H1 (cell line): ENCODE results near the gene TBC1D22A. TPM values are rescaled to one million over a fixed set of nuclear protein-coding genes. Genes with fewer than 3 reads are reported as not detected.

Experiments
- CTCF ChIA-PET: fragments of 300-600 bp; sonication (Branson Sonifier 250); formaldehyde crosslinking; loops from one replicate; lab custom pipeline; 2021; ENCODE audit not compliant: partially characterized antibody; lab: Charles Lee
- POLR2A ChIA-PET: fragments of 300-600 bp; sonication (Branson Sonifier 250); formaldehyde crosslinking; loops from one replicate; lab custom pipeline; 2021; ENCODE audit warnings: inconsistent platforms; ENCODE audit not compliant: partially characterized antibody; lab: Charles Lee
- DNase-seq, 2 experiments: peaks; one replicate each; pipeline versions ENCODE4 v3.0.0 to v3.0.0-alpha.2; 2010 to 2022; ENCODE audit warnings: low spot score in 2 of 2, low read depth in 1 of 2, mixed read lengths in 1 of 2
- FAIRE-seq: peaks from 2 replicates; lab custom pipeline; 2011; peaks lifted over from hg19 to GRCh38; lab: Jason Lieb, UNC
- H2AFZ ChIP-seq: 2 replicates; pipeline ENCODE4 v1.8.1; 2012; ENCODE audit warnings: low read length, inconsistent platforms
- H2AK5ac ChIP-seq: 2 replicates; pipeline ENCODE4 v1.6.1; 2013; ENCODE audit warnings: low read depth, low read length
- H2BK120ac ChIP-seq: replicated peaks from 2 replicates; pipeline ENCODE3; 2013; ENCODE audit warnings: low read depth, low read length, inconsistent platforms
- H2BK12ac ChIP-seq: 2 replicates; pipeline ENCODE4 v1.6.1; 2013; ENCODE audit warnings: low read depth, low read length
- H2BK15ac ChIP-seq: 2 replicates; pipeline ENCODE4 v1.6.1; 2013; ENCODE audit warnings: low read length
- H2BK20ac ChIP-seq: 2 replicates; pipeline ENCODE4 v1.6.1; 2013; ENCODE audit warnings: low read length
- H2BK5ac ChIP-seq: 2 replicates; pipeline ENCODE4 v1.6.1; 2013; ENCODE audit warnings: low read depth, low read length
- H3K14ac ChIP-seq: 2 replicates; pipeline ENCODE4 v1.6.1; 2013; ENCODE audit warnings: inconsistent platforms; ENCODE audit not compliant: insufficient read length
- H3K18ac ChIP-seq: 2 replicates; pipeline ENCODE4 v1.6.1; 2013; ENCODE audit warnings: low read length; ENCODE audit errors: extremely low read depth
- H3K23ac ChIP-seq: 2 replicates; pipeline ENCODE4 v1.6.1; 2013; ENCODE audit warnings: inconsistent platforms; ENCODE audit not compliant: insufficient read length
- H3K23me2 ChIP-seq: 2 replicates; pipeline ENCODE4 v1.6.1; 2013; ENCODE audit warnings: low read depth, low read length
- H3K27ac ChIP-seq: 2 replicates; pipeline ENCODE4 v1.6.1; 2011; ENCODE audit warnings: low read depth, low read length, inconsistent platforms
- H3K27me3 ChIP-seq, 4 experiments: replicated peaks in 1 of 4; 1 replicate in 1 of 4; 2 replicates in 3 of 4; pipeline versions ENCODE4 v1.6.1 to v1.8.1; 2011 to 2013; ENCODE audit warnings: low read length in 3 of 4, mild to moderate bottlenecking in 3 of 4, inconsistent platforms in 2 of 4, mixed read lengths in 2 of 4, moderate library complexity in 1 of 4; ENCODE audit not compliant: control insufficient read depth in 3 of 4, insufficient read depth in 3 of 4; ENCODE audit errors: extremely low read depth in 1 of 4
- H3K36me3 ChIP-seq, 4 experiments: 2 replicates each; pipeline versions ENCODE4 v1.6.1 to v1.8.1; 2011 to 2013; ENCODE audit warnings: mild to moderate bottlenecking in 4 of 4, low read length in 3 of 4, moderate library complexity in 2 of 4, control low read depth in 1 of 4, inconsistent platforms in 1 of 4; ENCODE audit not compliant: insufficient read depth in 4 of 4, control insufficient read depth in 2 of 4
- H3K4ac ChIP-seq: replicated peaks from 2 replicates; pipeline ENCODE3; 2013; ENCODE audit warnings: low read length, low read depth, mixed read lengths, inconsistent platforms; ENCODE audit not compliant: insufficient read length
- H3K4me1 ChIP-seq, 4 experiments: replicated peaks in 1 of 4; 1 replicate in 1 of 4; 2 replicates in 3 of 4; pipeline versions ENCODE4 v1.6.1 to v1.8.1; 2011 to 2013; ENCODE audit warnings: low read length in 3 of 4, inconsistent platforms in 2 of 4, mixed read lengths in 1 of 4; ENCODE audit not compliant: insufficient read depth in 4 of 4, control insufficient read depth in 3 of 4
- H3K4me2 ChIP-seq, 2 experiments: 2 replicates each; pipeline versions ENCODE4 v1.6.1 to v1.8.1; 2011 to 2013; ENCODE audit warnings: low read depth in 2 of 2, low read length in 2 of 2, control low read depth in 1 of 2, inconsistent platforms in 1 of 2, mild to moderate bottlenecking in 1 of 2; ENCODE audit not compliant: insufficient read depth in 1 of 2
- H3K4me3 ChIP-seq, 4 experiments: fragments of 200-600, 300-600 bp in 1 of 4; sonication (generic), shearing (Covaris generic), sonication (Bioruptor Twin) in 1 of 4; 2 replicates each; pipeline versions ENCODE4 v1.5.1 to v1.8.1; 2011 to 2016; ENCODE audit warnings: low read length in 4 of 4, low read depth in 3 of 4, control low read depth in 2 of 4, inconsistent platforms in 2 of 4, mild to moderate bottlenecking in 2 of 4, mixed read lengths in 1 of 4, moderate library complexity in 1 of 4; ENCODE audit not compliant: insufficient read depth in 2 of 4; ENCODE audit errors: extremely low read depth in 1 of 4
- H3K56ac ChIP-seq: replicated peaks from 2 replicates; pipeline ENCODE3; 2013; ENCODE audit warnings: low read depth, mild to moderate bottlenecking, mixed read lengths, low read length, inconsistent platforms; ENCODE audit not compliant: insufficient read length
- H3K79me1 ChIP-seq: 2 replicates; pipeline ENCODE4 v1.6.1; 2013; ENCODE audit warnings: low read depth, low read length, control low read depth
- H3K79me2 ChIP-seq, 2 experiments: 2 replicates each; pipeline versions ENCODE4 v1.6.1 to v1.8.1; 2012 to 2013; ENCODE audit warnings: low read length in 2 of 2, mild to moderate bottlenecking in 2 of 2, inconsistent platforms in 1 of 2; ENCODE audit not compliant: insufficient read depth in 2 of 2, control insufficient read depth in 1 of 2
- H3K9ac ChIP-seq, 4 experiments: replicated peaks in 1 of 4; 1 replicate in 1 of 4; 2 replicates in 3 of 4; pipeline versions ENCODE4 v1.6.1 to v1.8.1; 2011 to 2013; ENCODE audit warnings: low read depth in 3 of 4, low read length in 3 of 4, control low read depth in 2 of 4, mild to moderate bottlenecking in 2 of 4, moderate library complexity in 2 of 4, inconsistent platforms in 1 of 4; ENCODE audit errors: extremely low read depth in 1 of 4
- H3K9me3 ChIP-seq, 2 experiments: 2 replicates each; pipeline versions ENCODE4 v1.6.1 to v1.8.1; 2012 to 2013; ENCODE audit warnings: mild to moderate bottlenecking in 2 of 2, moderate library complexity in 2 of 2, control low read depth in 1 of 2, inconsistent platforms in 1 of 2, low read depth in 1 of 2, low read length in 1 of 2, mixed read lengths in 1 of 2; ENCODE audit not compliant: insufficient read depth in 2 of 2
- H4K20me1 ChIP-seq, 2 experiments: replicated peaks in 1 of 2; 2 replicates each; pipeline versions ENCODE3 to v1.8.1; 2011 to 2013; ENCODE audit warnings: inconsistent platforms in 2 of 2, low read length in 2 of 2, mild to moderate bottlenecking in 1 of 2; ENCODE audit not compliant: insufficient read depth in 2 of 2, control insufficient read depth in 1 of 2
- H4K5ac ChIP-seq: 2 replicates; pipeline ENCODE4 v1.6.1; 2013; ENCODE audit warnings: low read length, low read depth, mixed read lengths, inconsistent platforms; ENCODE audit not compliant: insufficient read length
- H4K8ac ChIP-seq: 2 replicates; pipeline ENCODE4 v1.8.0; 2013; ENCODE audit warnings: mild to moderate bottlenecking, moderate library complexity, low read length, inconsistent platforms; ENCODE audit not compliant: insufficient read depth; ENCODE audit errors: extremely low read depth
- H4K91ac ChIP-seq: replicated peaks from 2 replicates; pipeline ENCODE3; 2013; ENCODE audit warnings: low read length, mixed read lengths, inconsistent platforms; ENCODE audit not compliant: insufficient read length
- BRCA1 ChIP-seq: IDR thresholded peaks from 2 replicates; pipeline ENCODE4 v1.6.1; 2012; ENCODE audit warnings: low read depth, low read length, improper control_type of control experiment
- CBX8 ChIP-seq: fragments of 300-800, 300-1000 bp; sonication (generic); IDR thresholded peaks from 2 replicates; pipeline ENCODE4 v1.7.1; 2016; ENCODE audit warnings: low read depth, low read length, borderline replicate concordance
- CREB1 ChIP-seq: IDR thresholded peaks from 2 replicates; pipeline ENCODE4 v1.6.1; 2012; ENCODE audit warnings: inconsistent platforms
- EGR1 ChIP-seq: IDR thresholded peaks from 2 replicates; pipeline ENCODE4 v1.6.1; 2011; ENCODE audit warnings: low read depth, low read length, borderline replicate concordance
- SIRT6 ChIP-seq: IDR thresholded peaks from one replicate; pipeline ENCODE4 v1.7.1; 2012; ENCODE audit warnings: low read length, inconsistent platforms
- WGBS, 2 experiments: shearing (Covaris generic) in 1 of 2; methylation state at CpG; one replicate each; pipeline versions ENCODE4 v1.1.6 to v1.1.7; 2013 to 2015; ENCODE audit warnings: low lambda C conversion rate in 2 of 2, mixed read lengths in 2 of 2, inconsistent platforms in 1 of 2, low coverage in 1 of 2, missing lambda C conversion rate in 1 of 2; ENCODE audit not compliant: insufficient replicate concordance in 2 of 2, insufficient coverage in 1 of 2, insufficient read length in 1 of 2; ENCODE audit errors: extremely low coverage in 1 of 2, missing lambda C conversion rate in 1 of 2; 5-methylcytosine and 5-hydroxymethylcytosine counted together
- polyA plus RNA-seq, 7 experiments: library from polyadenylated mRNA; depleted of rRNA in 3 of 7; stranded (reverse) in 5 of 7; unstranded in 2 of 7; fragments of >200 nt in 5 of 7; fragments of 200-250 nt in 2 of 7; gene quantifications; 1 replicate in 5 of 7; 2 replicates in 1 of 7; 4 replicates in 1 of 7; pipeline versions ENCODE4 v1.2.1 to v1.2.3, GENCODE V29; 2011 to 2013; ENCODE audit warnings: missing spikeins in 2 of 7, mixed read lengths in 2 of 7
- total RNA-seq: library from RNA; stranded (reverse); fragmentation: NEBNext Ultra II Directional; extraction: Animal tissue kit (Norgen Biotek cat#: 25700); gene quantifications from 2 replicates; pipeline ENCODE4 v1.2.1, GENCODE V29; 2021

Gene TBC1D22A
- total and polyA plus RNA-seq, 2 of the 8 experiments (the other 6 are each of a cell fraction or from before 2014, with no cell fraction given) = 11.9 to 18.4 TPM

GRCh38 chr22:47049078-47049624 lies 286.7 kb downstream of the TBC1D22A start:
- Histone ChIP-seq H4K5ac (no peak overlapping the region), H3K27ac (no peak overlapping the region), H2BK15ac (no peak overlapping the region), H3K36me3 (no peaks in the 10 kb centered on the region; a peak in 1 of 8 replicates), H3K18ac (no peak overlapping the region), H3K56ac (no peak overlapping the region), H3K4me2 (no peak overlapping the region), H3K23ac (no peak overlapping the region), H3K27me3 (no peaks in the 10 kb centered on the region), H2BK20ac (no peak overlapping the region), H2BK120ac (no peak overlapping the region), H4K8ac (no peak overlapping the region), H3K4me3 (no peak overlapping the region), H4K20me1 (peaks cover 0 to 1% of the 10 kb centered on the region in 2 experiments), H3K14ac (no peak overlapping the region), H2BK12ac (no peak overlapping the region), H2BK5ac (no peak overlapping the region), H2AFZ (no peak overlapping the region), H3K79me1 (peaks cover 3% of the 10 kb centered on the region; the same call in 1 of the 2 replicates), H3K4me1 (peaks cover 0 to 5% (median 3%) of the 10 kb centered on the region in 4 experiments; a peak in 4 of 7 replicates), H3K4ac (no peak overlapping the region), H3K9ac (no peak overlapping the region), H4K91ac (no peak overlapping the region), H3K23me2 (no peaks in the 10 kb centered on the region)
- 85% methylated on average over 17 of the region's 17 CpGs; no CpG with 5 or more reads in 1 of the 2 experiments for WGBS, 2 experiments
- DNase-seq (no peak), FAIRE-seq (no peak)
- CTCF ChIA-PET = interaction anchor here (1.2 kb wide), 1 partner anchor 10 kb away, joined by 4 read pairs; no protein-coding TSS in a partner anchor
- POLR2A ChIA-PET = no interaction called here
- TF ChIP-seq CBX8 = no peak
- TF ChIP-seq CREB1 = no peak
- no peak for TF ChIP-seq EGR1
- no peak for TF ChIP-seq SIRT6
- no peak for TF ChIP-seq BRCA1
- TF ChIP-seq, all 59 proteins: peak for 0
- no peaks in the 10 kb centered on the region for H3K79me2 ChIP-seq
- H3K9me3 ChIP-seq = no peaks in the 10 kb centered on the region
- H2AK5ac ChIP-seq = no peak overlapping the region
